ENCODE data around the gene COPZ1. TPM values are rescaled to one million over a fixed set of nuclear protein-coding genes. Genes with fewer than 3 reads are reported as not detected.

Gene COPZ1
- polyA plus RNA-seq, 1 donor = 193 TPM

- Histone ChIP-seq H3K27ac (ENCODE audit: low read length) (no peak overlapping the region), H3K9me3 (ENCODE audit: control insufficient read depth, low read depth, low read length) (no peaks in the 10 kb centered on the region), H3K4me3 (ENCODE audit: low read length) (no peak overlapping the region), H3K27me3 (ENCODE audit: control insufficient read depth, insufficient read depth, low read length) (peaks cover 10% of the 10 kb centered on the region), H3K4me1 (ENCODE audit: control insufficient read depth, insufficient read depth, low read length) (no peaks in the 10 kb centered on the region), H3K36me3 (ENCODE audit: control insufficient read depth, insufficient read depth, low read length) (peaks cover 43% of the 10 kb centered on the region)
- WGBS (ENCODE audit: insufficient coverage, low lambda C conversion rate) = no CpG with 5 or more reads among the region's 1 CpG
- DNase-seq = no peak
Observed at GRCh38 chr12:54397157-54397556, 72.2 kb downstream of the COPZ1 start.

- H3K27ac ChIP-seq (ENCODE audit: low read length) = no peak overlapping the region
- no peak overlapping the region for H3K4me3 ChIP-seq (ENCODE audit: low read length)
- no CpG with 5 or more reads among the region's 2 CpGs for WGBS (ENCODE audit: insufficient coverage, low lambda C conversion rate)
- H3K9me3 ChIP-seq (ENCODE audit: control insufficient read depth, low read depth, low read length) = no peaks in the 10 kb centered on the region
- no peaks in the 10 kb centered on the region for H3K4me1 ChIP-seq (ENCODE audit: control insufficient read depth, insufficient read depth, low read length)
- peaks cover 6% of the 10 kb centered on the region for H3K27me3 ChIP-seq (ENCODE audit: control insufficient read depth, insufficient read depth, low read length)
- DNase-seq = no peak
- peaks cover 48% of the 10 kb centered on the region for H3K36me3 ChIP-seq (ENCODE audit: control insufficient read depth, insufficient read depth, low read length)
Observed at GRCh38 chr12:54398218-54398617, 73.3 kb downstream of the COPZ1 start.

GRCh38 chr12:54398995-54399793, 74.3 kb downstream of the COPZ1 start:
- H3K9me3 ChIP-seq (ENCODE audit: control insufficient read depth, low read depth, low read length) = no peaks in the 10 kb centered on the region
- peaks cover 6% of the 10 kb centered on the region for H3K27me3 ChIP-seq (ENCODE audit: control insufficient read depth, insufficient read depth, low read length)
- peak; percentile 57 to 71 for DNase-seq
- no peak overlapping the region for H3K4me3 ChIP-seq (ENCODE audit: low read length)
- no peak overlapping the region for H3K27ac ChIP-seq (ENCODE audit: low read length)
- H3K36me3 ChIP-seq (ENCODE audit: control insufficient read depth, insufficient read depth, low read length) = peaks cover 54% of the 10 kb centered on the region
- WGBS (ENCODE audit: insufficient coverage, low lambda C conversion rate) = no CpG with 5 or more reads among the region's 8 CpGs
- no peaks in the 10 kb centered on the region for H3K4me1 ChIP-seq (ENCODE audit: control insufficient read depth, insufficient read depth, low read length)

- DNase-seq = no peak
- peaks cover 50% of the 10 kb centered on the region for H3K36me3 ChIP-seq (ENCODE audit: control insufficient read depth, insufficient read depth, low read length)
Observed at GRCh38 chr12:54401119-54401518, 76.2 kb downstream of the COPZ1 start.

More at GRCh38 chr12:54401119-54401518, 76.2 kb downstream of the COPZ1 start:
- peaks cover 8% of the 10 kb centered on the region for H3K27me3 ChIP-seq (ENCODE audit: control insufficient read depth, insufficient read depth, low read length)
- H3K27ac ChIP-seq (ENCODE audit: low read length) = no peak overlapping the region
- H3K9me3 ChIP-seq (ENCODE audit: control insufficient read depth, low read depth, low read length) = no peaks in the 10 kb centered on the region
- no peak overlapping the region for H3K4me3 ChIP-seq (ENCODE audit: low read length)
- no peaks in the 10 kb centered on the region for H3K4me1 ChIP-seq (ENCODE audit: control insufficient read depth, insufficient read depth, low read length)
- no CpG with 5 or more reads among the region's 2 CpGs for WGBS (ENCODE audit: insufficient coverage, low lambda C conversion rate)

Other genes with a start within 250 kb of the COPZ1 start
- gene SMUG1, start 136.1 kb upstream of the COPZ1 start, polyA plus RNA-seq = 45.9 TPM
- gene CBX5, start 45.0 kb upstream of the COPZ1 start, polyA plus RNA-seq = 41.4 TPM
- 2,413 TPM for gene HNRNPA1, start 44.4 kb upstream of the COPZ1 start, polyA plus RNA-seq
- 2.1 TPM for gene NFE2, start 24.1 kb upstream of the COPZ1 start, polyA plus RNA-seq
- gene GPR84, start 39.4 kb downstream of the COPZ1 start, polyA plus RNA-seq = 0.16 TPM
- gene ZNF385A, start 59.6 kb downstream of the COPZ1 start, polyA plus RNA-seq = 4.7 TPM
- 23.9 TPM for gene ITGA5, start 94.1 kb downstream of the COPZ1 start, polyA plus RNA-seq
- gene GTSF1, start 148.5 kb downstream of the COPZ1 start, polyA plus RNA-seq = 0.19 TPM
- gene NCKAP1L, start 172.6 kb downstream of the COPZ1 start, polyA plus RNA-seq = 11.9 TPM
- 6.3 TPM for gene PDE1B, start 224.5 kb downstream of the COPZ1 start, polyA plus RNA-seq